Progenitor cell of endocrine pancreas (in vitro differentiated cells): ENCODE results near the gene JAML. TPM values are rescaled to one million over a fixed set of nuclear protein-coding genes. Genes with fewer than 3 reads are reported as not detected.

ENCODE experiments used
- DNase-seq: peaks from one replicate; pipeline ENCODE4 v3.0.0; 2021; ENCODE audit warnings: low spot score; ENCODE audit not compliant: unreplicated experiment
- H3K27ac Mint-ChIP-seq: 2 replicates; pipeline ENCODE4 v1.8.0; 2021; ENCODE audit warnings: mild to moderate bottlenecking, moderate library complexity, mixed read lengths
- H3K27me3 Mint-ChIP-seq: 2 replicates; pipeline ENCODE4 v1.8.0; 2021; ENCODE audit warnings: mixed read lengths
- H3K36me3 Mint-ChIP-seq: 2 replicates; pipeline ENCODE4 v1.8.0; 2022; ENCODE audit warnings: mixed read lengths; ENCODE audit not compliant: insufficient read depth
- H3K4me1 Mint-ChIP-seq: 2 replicates; pipeline ENCODE4 v1.8.0; 2021; ENCODE audit warnings: low read depth, mixed read lengths
- H3K4me3 Mint-ChIP-seq: 2 replicates; pipeline ENCODE4 v1.8.0; 2021; ENCODE audit warnings: low read depth, mild to moderate bottlenecking, moderate library complexity, mixed read lengths
- H3K9me3 Mint-ChIP-seq: 2 replicates; pipeline ENCODE4 v1.8.0; 2021; ENCODE audit warnings: low read depth, mixed read lengths
- CTCF ChIP-seq: fragments of 200-600 bp; sonication (generic); IDR thresholded peaks from one replicate; pipeline ENCODE4 v1.5.0; 2021; ENCODE audit warnings: antibody characterized with exemption, mild to moderate bottlenecking; ENCODE audit not compliant: unreplicated experiment
- total RNA-seq: library from RNA; stranded (reverse); gene quantifications from 2 replicates; pipeline ENCODE4 v1.2.1, GENCODE V29; 2021

The JAML gene
- total RNA-seq, 1 donor from 2014 or later = 0.22 TPM

DNA sequence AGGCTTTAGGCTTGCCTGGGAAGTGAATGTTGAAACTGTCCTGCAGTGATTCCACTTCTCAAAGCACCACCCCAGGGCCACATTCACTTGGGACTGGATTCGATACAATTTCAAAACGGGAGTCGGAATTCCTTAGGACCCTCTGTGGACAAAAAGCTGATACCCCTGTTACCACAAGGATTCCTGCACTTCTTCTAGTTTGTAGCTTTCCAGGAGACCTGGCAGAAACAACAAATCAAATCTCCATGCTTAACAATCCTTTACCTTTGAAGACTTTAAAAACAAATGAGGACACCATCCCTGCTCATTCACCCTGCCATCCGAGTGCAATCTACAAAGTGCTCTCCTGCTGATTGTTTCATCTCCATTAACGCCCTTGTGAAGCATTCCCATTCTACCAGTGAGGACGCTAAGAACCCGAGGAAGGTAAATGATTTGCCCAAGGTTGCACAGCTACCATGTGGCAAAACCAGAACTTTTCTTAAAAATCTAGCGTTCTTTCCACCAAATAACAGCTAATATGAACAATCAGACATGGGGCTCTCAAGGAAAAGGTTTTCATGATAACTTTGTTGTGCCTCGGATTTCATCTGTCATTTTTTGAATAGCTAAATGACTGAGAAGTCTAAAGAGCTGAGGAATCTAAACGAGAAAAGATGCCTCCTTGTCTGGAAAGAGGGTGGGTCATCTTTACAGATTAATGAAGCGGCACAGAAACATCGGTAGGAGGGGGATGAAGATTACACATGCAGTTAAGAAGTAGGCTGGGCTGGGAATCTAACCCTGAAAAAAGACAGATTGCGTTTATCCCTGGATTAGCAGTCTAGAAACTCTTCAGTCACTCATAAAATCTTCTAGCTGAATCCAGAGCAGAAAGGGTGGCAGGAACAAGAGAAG lies 40.0 kb upstream of the JAML start:
- peaks cover 11% of the 10 kb centered on the region for H3K27me3 Mint-ChIP-seq
- no peak for DNase-seq
- peak overlapping the region; percentile 98 for H3K27ac Mint-ChIP-seq
- peaks cover 6% of the 10 kb centered on the region for H3K36me3 Mint-ChIP-seq
- peaks cover 25% of the 10 kb centered on the region for H3K4me1 Mint-ChIP-seq
- TF ChIP-seq CTCF = no peak
- H3K9me3 Mint-ChIP-seq = no peaks in the 10 kb centered on the region
- peak overlapping the region; percentile 87 for H3K4me3 Mint-ChIP-seq

GRCh38 chr11:118263695-118264568 lies 39.1 kb upstream of the JAML start, which contains the start of gene MPZL2:
MPZL2 (minus strand) TSS chr11:118264297; CDS start chr11:118264153, 144 bp downstream.
- no peak for TF ChIP-seq CTCF
- Mint-ChIP-seq H3K9me3 (peaks cover 3% of the 10 kb centered on the region), H3K4me3 (peak within 1 kb of the TSS; percentile 87), H3K27me3 (peaks cover 9% of the 10 kb centered on the region), H3K27ac (peak within 1 kb of the TSS; percentile 98), H3K36me3 (peaks cover 13% of the 10 kb centered on the region), H3K4me1 (peaks cover 25% of the 10 kb centered on the region)
- peak; percentile 26 for DNase-seq

GRCh38 chr11:118263112-118263511 lies 38.3 kb upstream of the JAML start:
- H3K27ac Mint-ChIP-seq = peak overlapping the region; percentile 98
- peaks cover 19% of the 10 kb centered on the region for H3K36me3 Mint-ChIP-seq
- peaks cover 3% of the 10 kb centered on the region for H3K9me3 Mint-ChIP-seq
- peaks cover 9% of the 10 kb centered on the region for H3K27me3 Mint-ChIP-seq
- H3K4me3 Mint-ChIP-seq = peak overlapping the region; percentile 87
- no peak for DNase-seq
- peaks cover 25% of the 10 kb centered on the region for H3K4me1 Mint-ChIP-seq
- no peak for TF ChIP-seq CTCF

- Mint-ChIP-seq H3K9me3 (peaks cover 3% of the 10 kb centered on the region), H3K27me3 (peaks cover 4% of the 10 kb centered on the region), H3K4me1 (peaks cover 21% of the 10 kb centered on the region), H3K27ac (no peak overlapping the region), H3K4me3 (no peak overlapping the region), H3K36me3 (peaks cover 23% of the 10 kb centered on the region)
- TF ChIP-seq CTCF = no peak
- no peak for DNase-seq
These were observed 35.5 kb upstream of the JAML start for GRCh38 chr11:118260353-118260752.

DNA sequence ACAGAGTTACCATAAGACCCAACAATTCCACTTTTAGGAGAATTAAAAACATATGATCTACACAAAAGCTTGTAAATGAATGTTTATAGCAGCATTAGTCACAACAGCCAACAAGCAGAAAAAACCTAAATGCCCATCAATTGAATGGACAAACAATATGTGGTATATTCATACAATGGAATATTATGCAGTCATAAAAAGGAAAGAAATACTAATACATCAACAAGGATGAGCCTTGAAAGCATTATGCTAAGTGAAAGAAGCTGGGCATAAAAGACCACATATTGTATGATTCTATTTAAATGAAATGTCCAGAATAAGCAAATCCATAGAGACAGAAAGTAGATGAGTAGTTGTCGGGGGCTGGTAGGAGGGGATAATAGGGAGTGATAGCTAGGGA lies 34.3 kb upstream of the JAML start:
- no peak for TF ChIP-seq CTCF
- H3K27ac Mint-ChIP-seq = no peak overlapping the region
- no peaks in the 10 kb centered on the region for H3K27me3 Mint-ChIP-seq
- H3K36me3 Mint-ChIP-seq = peaks cover 27% of the 10 kb centered on the region
- no peak for DNase-seq
- peaks cover 9% of the 10 kb centered on the region for H3K4me1 Mint-ChIP-seq
- H3K4me3 Mint-ChIP-seq = no peak overlapping the region
- H3K9me3 Mint-ChIP-seq = peaks cover 3% of the 10 kb centered on the region
